Measurements from ENCODE around the gene HOXA3. TPM values are rescaled to one million over a fixed set of nuclear protein-coding genes. Genes with fewer than 3 reads are reported as not detected.

Gene HOXA3
- total and polyA plus RNA-seq, 2 of the 8 experiments (the other 6 are each of a cell fraction or from before 2014, with no cell fraction given), result not detected

DNA sequence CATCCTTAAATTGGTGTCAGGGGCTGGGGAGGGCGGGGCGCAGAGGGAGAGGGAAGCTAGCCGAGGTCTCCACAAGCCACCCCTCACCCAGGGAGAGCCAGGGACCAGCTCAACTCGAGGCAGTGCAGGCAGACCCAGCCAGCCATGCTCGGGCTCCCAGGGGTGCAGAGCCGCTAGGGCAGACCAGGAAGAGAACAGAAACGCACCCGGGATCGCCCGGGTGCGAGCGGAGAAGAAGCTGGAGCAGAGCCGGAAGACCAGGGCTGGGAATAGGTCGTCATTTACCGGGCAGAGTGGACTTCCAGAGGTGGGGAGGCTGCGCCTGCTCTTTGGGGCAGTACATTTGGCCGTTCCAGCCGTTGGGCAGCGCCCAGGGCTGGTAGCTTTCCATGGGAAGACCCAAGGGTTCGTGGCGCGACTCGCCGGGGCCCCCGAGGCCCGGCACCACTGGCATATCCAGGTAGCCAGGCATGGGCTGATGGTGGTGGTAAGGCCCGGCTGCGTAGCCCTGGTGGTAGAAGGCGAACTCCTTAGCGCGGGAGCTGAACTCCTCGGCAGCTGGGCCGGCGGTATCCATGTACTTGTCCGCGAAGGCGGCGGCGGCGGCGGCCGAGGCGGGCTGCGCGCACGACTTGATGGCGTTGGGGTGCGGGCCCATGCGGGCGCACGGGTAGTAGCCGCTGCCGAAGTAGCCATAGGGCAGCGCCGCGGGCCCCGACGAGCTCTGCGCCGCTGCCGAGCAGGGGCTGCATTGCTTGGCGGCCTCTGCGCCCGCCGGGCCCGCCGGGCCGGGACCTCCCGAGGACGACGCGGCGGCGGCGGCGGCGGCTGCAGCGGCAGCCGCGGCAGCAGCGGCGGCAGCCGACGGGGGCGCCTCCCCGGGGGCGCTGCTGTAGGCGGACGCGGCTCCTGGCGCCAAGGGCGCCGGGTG is 46.8 kb upstream of the HOXA3 start:
- Histone ChIP-seq H3K79me2 (ENCODE audit: control insufficient read depth in 1 of 2, insufficient read depth in 2 of 2, low read length in 2 of 2) (no peaks in the 10 kb centered on the region), H2BK120ac (replicated peaks; ENCODE audit: low read depth, low read length) (no peak overlapping the region), H3K36me3 (ENCODE audit: control insufficient read depth in 2 of 4, insufficient read depth in 4 of 4, low read length in 3 of 4) (peaks cover 0 to 16% (median 0%) of the 10 kb centered on the region in 4 experiments; a peak in 1 of 8 replicates), H4K91ac (replicated peaks; ENCODE audit: insufficient read length, low read length) (no peak overlapping the region), H3K27ac (ENCODE audit: low read depth, low read length) (no peak overlapping the region), H4K5ac (ENCODE audit: insufficient read length, low read depth, low read length) (no peak overlapping the region), H3K18ac (ENCODE audit: extremely low read depth, low read length) (no peak overlapping the region), H3K4me1 (replicated peaks in 1 of 4; ENCODE audit: control insufficient read depth in 3 of 4, insufficient read depth in 4 of 4, low read length in 3 of 4) (peaks cover 0 to 8% (median 2%) of the 10 kb centered on the region in 4 experiments; a peak in 5 of 7 replicates), H4K20me1 (replicated peaks in 1 of 2; ENCODE audit: control insufficient read depth in 1 of 2, insufficient read depth in 2 of 2, low read length in 2 of 2) (peaks cover 33 to 43% of the 10 kb centered on the region in 2 experiments), H2BK20ac (ENCODE audit: low read length) (no peak overlapping the region), H3K9ac (replicated peaks in 1 of 4; ENCODE audit: extremely low read depth in 1 of 4, low read depth in 3 of 4, low read length in 3 of 4) (no peak overlapping the region), H3K4ac (replicated peaks; ENCODE audit: insufficient read length, low read depth, low read length) (no peak overlapping the region), H2BK15ac (ENCODE audit: low read length) (no peak overlapping the region), H3K23me2 (ENCODE audit: low read depth, low read length) (no peaks in the 10 kb centered on the region; the same call in 1 of the 2 replicates), H3K56ac (replicated peaks; ENCODE audit: insufficient read length, low read depth, low read length) (no peak overlapping the region), H2BK5ac (ENCODE audit: low read depth, low read length) (no peak overlapping the region), H3K79me1 (ENCODE audit: low read depth, low read length) (no peaks in the 10 kb centered on the region; the same call in 1 of the 2 replicates), H2AFZ (ENCODE audit: low read length) (no peak overlapping the region; the same call in 1 of the 2 replicates), H3K4me2 (ENCODE audit: insufficient read depth in 1 of 2, low read depth in 2 of 2, low read length in 2 of 2) (peak overlapping the region; percentile 33 to 48; a peak in 3 of 4 replicates), H2AK5ac (ENCODE audit: low read depth, low read length) (no peak overlapping the region), H3K27me3 (replicated peaks in 1 of 4; ENCODE audit: control insufficient read depth in 3 of 4, extremely low read depth in 1 of 4, insufficient read depth in 3 of 4, low read length in 3 of 4) (peaks cover 83 to 100% (median 95%) of the 10 kb centered on the region in 4 experiments), H3K9me3 (ENCODE audit: insufficient read depth in 2 of 2, low read depth in 1 of 2, low read length in 1 of 2) (no peaks in the 10 kb centered on the region; a peak in 1 of 4 replicates), H3K14ac (ENCODE audit: insufficient read length) (no peak overlapping the region), H2BK12ac (ENCODE audit: low read depth, low read length) (no peak overlapping the region), H4K8ac (ENCODE audit: extremely low read depth, insufficient read depth, low read length) (peak overlapping the region; percentile 78), H3K23ac (ENCODE audit: insufficient read length) (no peak overlapping the region), H3K4me3 (ENCODE audit: extremely low read depth in 1 of 4, insufficient read depth in 2 of 4, low read depth in 3 of 4, low read length in 4 of 4) (peak overlapping the region in 2 of 4 experiments; percentile 5 to 40; a peak in 2 of 8 replicates)
- WGBS, 2 experiments (ENCODE audit: extremely low coverage in 1 of 2, insufficient coverage in 1 of 2, insufficient read length in 1 of 2, insufficient replicate concordance in 2 of 2, low coverage in 1 of 2, low lambda C conversion rate in 2 of 2, missing lambda C conversion rate in 1 of 2), result 5% methylated on average over 54 of the region's 93 CpGs; no CpG with 5 or more reads in 1 of the 2 experiments
- FAIRE-seq (no peak), DNase-seq (ENCODE audit: low read depth in 1 of 2, low spot score in 2 of 2) (peak in 1 of 2 experiments; percentile 77)
- POLR2A ChIA-PET (ENCODE audit: partially characterized antibody), result interaction anchor here (1.0 to 1.5 kb wide), 2 partner anchors 10 to 12 kb away, joined by 3 to 5 read pairs; no protein-coding TSS in a partner anchor
- CTCF ChIA-PET (ENCODE audit: partially characterized antibody), result interaction anchor here (0.7 to 3.9 kb wide), 13 partner anchors 9 to 881 kb away, joined by 3 to 23 read pairs (median 4); no protein-coding TSS in a partner anchor
- TF ChIP-seq KDM4A (IDR thresholded peaks at IDR 0.05; ENCODE audit: low read depth, low read length, severe bottlenecking), result peak; percentile 42
- no peak for TF ChIP-seq FOSL1 (IDR thresholded peaks at IDR 0.05; ENCODE audit: insufficient read depth, low read depth, low read length)
- TF ChIP-seq CHD2 (IDR thresholded peaks at IDR 0.05; ENCODE audit: low read length), result no peak
- TF ChIP-seq SUZ12 (IDR thresholded peaks at IDR 0.05; ENCODE audit: low read length), result peak; percentile 97
- TF ChIP-seq NRF1 (IDR thresholded peaks at IDR 0.05; ENCODE audit: low read depth, low read length), result no peak
- TF ChIP-seq RNF2 (IDR thresholded peaks at IDR 0.05; ENCODE audit: borderline replicate concordance, low read depth, low read length, missing control alignments, poor library complexity, severe bottlenecking), result peak; percentile 96
